ENCODE results near the gene GPR150.

- TF ChIP-seq EZH2 (IDR thresholded peaks at IDR 0.05; ENCODE audit: low read length, unreplicated experiment), result no peak
- no peak for TF ChIP-seq CTCF (conservative IDR thresholded peaks at IDR 0.05; ENCODE audit: low read depth, low read length)
These were observed 9.0 kb downstream of the GPR150 start for GRCh38 chr5:95628933-95629332.
